ENCODE results near the gene C2CD2L.

The C2CD2L gene

GRCh38 chr11:119148720-119149017 is 41.5 kb downstream of the C2CD2L start:
- DNase-seq (ENCODE audit: low read depth, low spot score) = no peak
- Histone ChIP-seq H3K27ac (no peak overlapping the region), H3K4me3 (peak overlapping the region; percentile 79), H3K9me3 (ENCODE audit: low read depth, low read length) (no peaks in the 10 kb centered on the region), H3K36me3 (ENCODE audit: insufficient read depth, low read length) (no peaks in the 10 kb centered on the region), H3K9ac (ENCODE audit: insufficient read length) (no peak overlapping the region)
- no peak for TF ChIP-seq FOXP2 (optimal IDR thresholded peaks at IDR 0.05; ENCODE audit: control extremely low read depth, extremely low read length, insufficient read depth)
- no peak for TF ChIP-seq EZH2 (IDR thresholded peaks at IDR 0.05)
- no peak for TF ChIP-seq POLR2AphosphoS5 (IDR thresholded peaks at IDR 0.05; ENCODE audit: borderline replicate concordance, low read depth, low read length)

- Histone ChIP-seq H3K9me3 (ENCODE audit: low read depth, low read length) (no peaks in the 10 kb centered on the region), H3K36me3 (ENCODE audit: insufficient read depth, low read length) (no peaks in the 10 kb centered on the region), H3K9ac (ENCODE audit: insufficient read length) (no peak within 1 kb of the TSS), H3K27ac (no peak within 1 kb of the TSS), H3K4me3 (peak within 1 kb of the TSS; percentile 79)
- no peak for DNase-seq (ENCODE audit: low read depth, low spot score)
- no peak for TF ChIP-seq EZH2 (IDR thresholded peaks at IDR 0.05)
- no peak for TF ChIP-seq FOXP2 (optimal IDR thresholded peaks at IDR 0.05; ENCODE audit: control extremely low read depth, extremely low read length, insufficient read depth)
Observed at GRCh38 chr11:119149018-119149785, 42.1 kb downstream of the C2CD2L start, which contains the start of gene ABCG4. Gene ABCG4, plus strand, starts transcription at chr11:119149052. Its CDS starts 914 bp downstream, at chr11:119149966.

GRCh38 chr11:119149786-119150275 is 42.7 kb downstream of the C2CD2L start:
- no peak for DNase-seq (ENCODE audit: low read depth, low spot score)
- no peaks in the 10 kb centered on the region for H3K9me3 ChIP-seq (ENCODE audit: low read depth, low read length)
- no peak for TF ChIP-seq POLR2AphosphoS5 (IDR thresholded peaks at IDR 0.05; ENCODE audit: borderline replicate concordance, low read depth, low read length)
- no peaks in the 10 kb centered on the region for H3K36me3 ChIP-seq (ENCODE audit: insufficient read depth, low read length)
- H3K27ac ChIP-seq = no peak overlapping the region
- H3K9ac ChIP-seq (ENCODE audit: insufficient read length) = no peak overlapping the region
- H3K4me3 ChIP-seq = peak overlapping the region; percentile 79

GRCh38 chr11:119152043-119152442 is 44.9 kb downstream of the C2CD2L start:
- Histone ChIP-seq H3K9ac (ENCODE audit: insufficient read length) (no peak overlapping the region), H3K27ac (no peak overlapping the region)

GRCh38 chr11:119152604-119153003 is 45.5 kb downstream of the C2CD2L start:
- DNase-seq (ENCODE audit: low read depth, low spot score) = no peak
- TF ChIP-seq EZH2 (IDR thresholded peaks at IDR 0.05) = no peak
- TF ChIP-seq POLR2AphosphoS5 (IDR thresholded peaks at IDR 0.05; ENCODE audit: borderline replicate concordance, low read depth, low read length) = no peak
- no peak for TF ChIP-seq FOXP2 (optimal IDR thresholded peaks at IDR 0.05; ENCODE audit: control extremely low read depth, extremely low read length, insufficient read depth)

More at GRCh38 chr11:119152043-119152442, 44.9 kb downstream of the C2CD2L start:
- no peaks in the 10 kb centered on the region for H3K9me3 ChIP-seq (ENCODE audit: low read depth, low read length)
- no peak for DNase-seq (ENCODE audit: low read depth, low spot score)
- no peak overlapping the region for H3K4me3 ChIP-seq
- no peaks in the 10 kb centered on the region for H3K36me3 ChIP-seq (ENCODE audit: insufficient read depth, low read length)
- TF ChIP-seq EZH2 (IDR thresholded peaks at IDR 0.05) (no peak), POLR2AphosphoS5 (IDR thresholded peaks at IDR 0.05; ENCODE audit: borderline replicate concordance, low read depth, low read length) (no peak)

GRCh38 chr11:119153049-119153818 is 46.1 kb downstream of the C2CD2L start:
- H3K36me3 ChIP-seq (ENCODE audit: insufficient read depth, low read length) = no peaks in the 10 kb centered on the region
- no peak for DNase-seq (ENCODE audit: low read depth, low spot score)
- no peak overlapping the region for H3K9ac ChIP-seq (ENCODE audit: insufficient read length)
- no peaks in the 10 kb centered on the region for H3K9me3 ChIP-seq (ENCODE audit: low read depth, low read length)
- TF ChIP-seq POLR2AphosphoS5 (IDR thresholded peaks at IDR 0.05; ENCODE audit: borderline replicate concordance, low read depth, low read length) = no peak
- no peak for TF ChIP-seq EZH2 (IDR thresholded peaks at IDR 0.05)
- no peak for TF ChIP-seq FOXP2 (optimal IDR thresholded peaks at IDR 0.05; ENCODE audit: control extremely low read depth, extremely low read length, insufficient read depth)
- no peak overlapping the region for H3K27ac ChIP-seq
- H3K4me3 ChIP-seq = no peak overlapping the region

More at GRCh38 chr11:119152604-119153003, 45.5 kb downstream of the C2CD2L start:
- no peak overlapping the region for H3K4me3 ChIP-seq
- H3K27ac ChIP-seq = no peak overlapping the region
- no peak overlapping the region for H3K9ac ChIP-seq (ENCODE audit: insufficient read length)
- H3K36me3 ChIP-seq (ENCODE audit: insufficient read depth, low read length) = no peaks in the 10 kb centered on the region
- H3K9me3 ChIP-seq (ENCODE audit: low read depth, low read length) = no peaks in the 10 kb centered on the region

GRCh38 chr11:119154178-119154577 is 47.0 kb downstream of the C2CD2L start:
- Histone ChIP-seq H3K27ac (no peak overlapping the region), H3K9me3 (ENCODE audit: low read depth, low read length) (no peaks in the 10 kb centered on the region), H3K9ac (ENCODE audit: insufficient read length) (no peak overlapping the region), H3K36me3 (ENCODE audit: insufficient read depth, low read length) (no peaks in the 10 kb centered on the region), H3K4me3 (no peak overlapping the region)
- TF ChIP-seq EZH2 (IDR thresholded peaks at IDR 0.05) (no peak), FOXP2 (optimal IDR thresholded peaks at IDR 0.05; ENCODE audit: control extremely low read depth, extremely low read length, insufficient read depth) (no peak), POLR2AphosphoS5 (IDR thresholded peaks at IDR 0.05; ENCODE audit: borderline replicate concordance, low read depth, low read length) (no peak)
- DNase-seq (ENCODE audit: low read depth, low spot score) = no peak

- H3K4me3 ChIP-seq = no peak overlapping the region
- H3K9ac ChIP-seq (ENCODE audit: insufficient read length) = no peak overlapping the region
- no peak for DNase-seq (ENCODE audit: low read depth, low spot score)
- TF ChIP-seq EZH2 (IDR thresholded peaks at IDR 0.05) (no peak), POLR2AphosphoS5 (IDR thresholded peaks at IDR 0.05; ENCODE audit: borderline replicate concordance, low read depth, low read length) (no peak), FOXP2 (optimal IDR thresholded peaks at IDR 0.05; ENCODE audit: control extremely low read depth, extremely low read length, insufficient read depth) (no peak)
- no peak overlapping the region for H3K27ac ChIP-seq
- no peaks in the 10 kb centered on the region for H3K36me3 ChIP-seq (ENCODE audit: insufficient read depth, low read length)
- H3K9me3 ChIP-seq (ENCODE audit: low read depth, low read length) = no peaks in the 10 kb centered on the region
Observed at GRCh38 chr11:119155733-119156492, 48.8 kb downstream of the C2CD2L start.
